NB4 (cell line): ENCODE data around the gene SEC31A.

ENCODE experiments used
- CTCF ChIP-seq: IDR thresholded peaks from one replicate; pipeline ENCODE4 v1.5.1; 2012; ENCODE audit warnings: low read depth, low read length
- MAX ChIP-seq: IDR thresholded peaks from 2 replicates; pipeline ENCODE4 v1.6.1; 2011; ENCODE audit warnings: low read depth, low read length
- MYC ChIP-seq: IDR thresholded peaks from 2 replicates; pipeline ENCODE4 v1.6.1; 2011; ENCODE audit warnings: low read depth, low read length
- POLR2A ChIP-seq: IDR thresholded peaks from 2 replicates; pipeline ENCODE4 v1.6.1; 2011; ENCODE audit warnings: mild to moderate bottlenecking; ENCODE audit not compliant: insufficient read length; ENCODE audit errors: extremely low read depth

GRCh38 chr4:82896755-82897154 is 5.8 kb upstream of the SEC31A start:
- TF ChIP-seq CTCF: no peak
- TF ChIP-seq POLR2A: no peak
- no peak for TF ChIP-seq MYC
- no peak for TF ChIP-seq MAX
